ENCODE results near the gene CHPF2. TPM values are rescaled to one million over a fixed set of nuclear protein-coding genes. Genes with fewer than 3 reads are reported as not detected.

The CHPF2 gene
- total RNA-seq, 1 experiment from 2014 or later, result 19.5 TPM

DNA sequence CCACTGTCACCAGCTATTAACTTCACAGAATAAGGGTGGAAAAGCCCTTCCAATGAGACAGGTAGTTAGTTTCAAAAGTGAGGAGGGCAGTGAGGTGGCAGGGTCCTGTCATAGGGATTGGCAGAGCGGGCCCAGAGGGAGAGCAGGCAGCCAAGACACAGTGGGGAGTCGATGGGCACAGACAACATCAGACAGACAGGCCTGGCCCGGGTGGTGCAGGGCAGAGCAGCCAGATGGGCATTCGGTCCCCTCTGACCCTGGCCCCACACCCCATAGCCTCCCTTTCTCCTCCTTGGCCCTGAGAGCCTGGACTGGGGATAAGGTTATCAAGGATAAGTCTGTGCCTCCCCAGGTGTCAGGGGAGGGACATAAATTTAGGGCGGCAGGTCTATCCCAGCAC is 47.6 kb downstream of the CHPF2 start:
- Histone ChIP-seq H3K9me2 (ENCODE audit: insufficient read depth) (no peaks in the 10 kb centered on the region), H3K9me3 (ENCODE audit: control insufficient read depth in 1 of 2, insufficient read depth in 1 of 2, low read depth in 1 of 2, low read length in 2 of 2) (no peaks in the 10 kb centered on the region; a peak in 1 of 4 replicates), H2AFZ (ENCODE audit: low read depth, low read length, poor library complexity, severe bottlenecking) (no peak overlapping the region), H4K20me1 (ENCODE audit: insufficient read depth) (no peaks in the 10 kb centered on the region), H3K9ac (ENCODE audit: low read length) (no peak overlapping the region), H3K27ac (ENCODE audit: low read depth, low read length) (no peak overlapping the region), H3K36me3 (ENCODE audit: control insufficient read depth in 1 of 2, insufficient read depth in 2 of 2, low read length in 2 of 2) (no peaks in the 10 kb centered on the region), H3K4me3 (replicated peaks in 1 of 2; ENCODE audit: low read depth in 1 of 2, low read length in 2 of 2) (no peak overlapping the region), H3K4me1 (ENCODE audit: control insufficient read depth in 1 of 2, insufficient read depth in 2 of 2, low read length in 2 of 2) (peaks cover 12 to 17% of the 10 kb centered on the region in 2 experiments; a peak in 3 of 4 replicates), H3K4me2 (ENCODE audit: low read length) (no peak overlapping the region), H3K27me3 (ENCODE audit: insufficient read depth, low read length) (no peaks in the 10 kb centered on the region), H3K79me2 (ENCODE audit: insufficient read depth, low read length) (no peaks in the 10 kb centered on the region)
- no peak for DNase-seq (ENCODE audit: low read depth, low spot score)
- BruUV-seq (replicated peaks), result no TSS peak
- no peak for ATAC-seq
- intact Hi-C loops (cut with micrococcal nuclease), result no loop called here
- ChIA-PET RAD21 (ENCODE audit: low non-redundant PET in 1 of 2, low total read pairs in 2 of 2, uncharacterized antibody in 2 of 2, unreplicated experiment in 2 of 2) (no interaction called here), CTCF (no interaction called here), POLR2A (no interaction called here)
- TF ChIP-seq SRF (IDR thresholded peaks at IDR 0.05; ENCODE audit: low read depth) (no peak), ZNF274 (IDR thresholded peaks at IDR 0.05; ENCODE audit: low read depth, low read length) (no peak), MAX (IDR thresholded peaks at IDR 0.05) (no peak), JUND (IDR thresholded peaks at IDR 0.05) (no peak), EGR1 (IDR thresholded peaks at IDR 0.05; ENCODE audit: low read depth) (no peak), TCF7L2 (IDR thresholded peaks at IDR 0.05; ENCODE audit: borderline replicate concordance, extremely low read depth, insufficient read depth, insufficient read length) (no peak), SIN3A (IDR thresholded peaks at IDR 0.05; ENCODE audit: low read depth) (no peak), EZH2 (IDR thresholded peaks at IDR 0.05) (no peak), POLR2A (IDR thresholded peaks at IDR 0.05; ENCODE audit: borderline replicate concordance, extremely low read depth, insufficient read depth, insufficient read length) (no peak), FOSL1 (IDR thresholded peaks at IDR 0.05; ENCODE audit: low read depth) (no peak), ELF1 (IDR thresholded peaks at IDR 0.05; ENCODE audit: borderline replicate concordance, low read depth) (no peak), REST (IDR thresholded peaks at IDR 0.05; ENCODE audit: low read depth) (no peak), CEBPB (IDR thresholded peaks at IDR 0.05; ENCODE audit: low read depth) (no peak), ZFX (IDR thresholded peaks at IDR 0.05) (no peak), EZH2phosphoT487 (IDR thresholded peaks at IDR 0.05; ENCODE audit: borderline replicate concordance) (no peak), RAD21 (IDR thresholded peaks at IDR 0.05; ENCODE audit: low read depth) (no peak), CBX3 (IDR thresholded peaks at IDR 0.05; ENCODE audit: low read depth) (no peak), ATF3 (IDR thresholded peaks at IDR 0.05) (no peak)

All from HCT116 (cell line).